Stromal cell of bone marrow (primary cell): ENCODE measurements around the gene TYW1.
"Not testable (repeated sequence)": the region's sequence is repeated elsewhere in the genome, so short reads cannot be mapped to it uniquely, and the experiment has no call there.

Source experiments
- DNase-seq: peaks from one replicate; pipeline ENCODE4 v3.0.0-alpha.2; 2012; ENCODE audit warnings: low read depth

The TYW1 gene

GRCh38 chr7:66996444-66997191, at the start of gene TYW1:
TYW1 (plus strand) TSS chr7:66996833; CDS start chr7:66996979, 146 bp downstream.
- peak; percentile 95 for DNase-seq

GRCh38 chr7:66948480-66949109, 48.0 kb upstream of the TYW1 start:
- DNase-seq: no peak

GRCh38 chr7:66950311-66950710, 46.3 kb upstream of the TYW1 start:
- no peak for DNase-seq

- no peak for DNase-seq
These were observed 45.9 kb upstream of the TYW1 start for GRCh38 chr7:66950763-66951162.

GRCh38 chr7:66952343-66953043, 44.1 kb upstream of the TYW1 start:
- DNase-seq: no peak

GRCh38 chr7:66953044-66953427, 43.6 kb upstream of the TYW1 start:
- DNase-seq: no peak

- DNase-seq: no peak
These were observed 38.9 kb upstream of the TYW1 start for GRCh38 chr7:66957595-66958290.

GRCh38 chr7:66958538-66959350, 37.9 kb upstream of the TYW1 start:
- DNase-seq: no peak

- no peak for DNase-seq
These were observed 36.4 kb upstream of the TYW1 start for GRCh38 chr7:66960192-66960591.

GRCh38 chr7:66961096-66961495, 35.5 kb upstream of the TYW1 start:
- DNase-seq: no peak

GRCh38 chr7:66964411-66964810, 32.2 kb upstream of the TYW1 start:
- DNase-seq: no peak

- DNase-seq: no peak
These were observed 29.6 kb upstream of the TYW1 start for GRCh38 chr7:66967029-66967428.

GRCh38 chr7:66969001-66969400, 27.6 kb upstream of the TYW1 start:
- DNase-seq: not testable (repeated sequence)

- DNase-seq: no peak
These were observed 26.3 kb upstream of the TYW1 start for GRCh38 chr7:66970310-66970709.

GRCh38 chr7:66974986-66975590, 21.5 kb upstream of the TYW1 start:
- no peak for DNase-seq

- DNase-seq: not testable (repeated sequence)
These were observed 18.3 kb upstream of the TYW1 start for GRCh38 chr7:66978312-66978711.

GRCh38 chr7:66979013-66979412, 17.6 kb upstream of the TYW1 start:
- not testable (repeated sequence) for DNase-seq

GRCh38 chr7:66980336-66980735, 16.3 kb upstream of the TYW1 start:
- not testable (repeated sequence) for DNase-seq

GRCh38 chr7:66989552-66989951, 7.1 kb upstream of the TYW1 start:
- DNase-seq: not testable (repeated sequence)

GRCh38 chr7:66994051-66994450, 2.6 kb upstream of the TYW1 start:
- not testable (repeated sequence) for DNase-seq

GRCh38 chr7:66994691-66995049, 2.0 kb upstream of the TYW1 start:
- peak; percentile 68 for DNase-seq
